IMR-90 (cell line): ENCODE results near the gene PRLH. TPM values are rescaled to one million over a fixed set of nuclear protein-coding genes. Genes with fewer than 3 reads are reported as not detected.

Experiments
- ATAC-seq: fragments of 200-7000 bp; cut with Tn5 transposase; 2 replicates; pipeline ENCODE4 v1.9.1; 2020; ENCODE audit warnings: low read depth, mild to moderate bottlenecking, moderate library complexity
- BruUV-seq: library from RNA; stranded (reverse); fragments of 400-500 nt; replicated peaks from 2 replicates; lab custom pipeline; 2021; lab: Mats Ljungman, UMichigan
- CTCF ChIA-PET: fragments of 300-600 bp; formaldehyde crosslinking; extraction: SDS; loops from one replicate; lab custom pipeline; 2021; ENCODE audit warnings: antibody characterized with exemption; lab: Yijun Ruan, JAX
- POLR2A ChIA-PET: fragments of 300-600 bp; sonication (Branson Sonifier 250); formaldehyde crosslinking; loops from one replicate; lab custom pipeline; 2022; ENCODE audit warnings: antibody characterized with exemption; ENCODE audit not compliant: unreplicated experiment; lab: Charles Lee
- DNase-seq: peaks from one replicate; pipeline ENCODE4 v3.0.0; 2013
- H2AFZ ChIP-seq: replicated peaks from 2 replicates; pipeline ENCODE3; 2013; ENCODE audit warnings: low read length, mild to moderate bottlenecking; ENCODE audit not compliant: poor library complexity
- H2AK5ac ChIP-seq: 2 replicates; pipeline ENCODE4 v1.6.1; 2013; ENCODE audit warnings: low read depth, low read length, inconsistent platforms
- H2AK9ac ChIP-seq: replicated peaks from 2 replicates; pipeline ENCODE3; 2013; ENCODE audit warnings: mild to moderate bottlenecking, low read depth, low read length, moderate library complexity; ENCODE audit not compliant: poor library complexity
- H2BK120ac ChIP-seq: 2 replicates; pipeline ENCODE4 v1.6.1; 2013; ENCODE audit warnings: low read depth, low read length, inconsistent platforms
- H2BK15ac ChIP-seq: 3 replicates; pipeline ENCODE4 v1.6.1; 2013; ENCODE audit warnings: low read depth, low read length, inconsistent platforms
- H2BK20ac ChIP-seq: 2 replicates; pipeline ENCODE4 v1.6.1; 2013; ENCODE audit warnings: low read depth, mild to moderate bottlenecking, inconsistent platforms, low read length, moderate library complexity
- H2BK5ac ChIP-seq: 2 replicates; pipeline ENCODE4 v1.6.1; 2013; ENCODE audit warnings: mild to moderate bottlenecking, low read depth, low read length, inconsistent platforms; ENCODE audit not compliant: poor library complexity, severe bottlenecking
- H3K14ac ChIP-seq: replicated peaks from 2 replicates; pipeline ENCODE4 v1.6.1; 2013; ENCODE audit warnings: low read depth, low read length, inconsistent platforms
- H3K18ac ChIP-seq: 2 replicates; pipeline ENCODE4 v1.6.1; 2013; ENCODE audit warnings: low read depth, low read length, control low read depth
- H3K23ac ChIP-seq: 2 replicates; pipeline ENCODE4 v1.6.1; 2013; ENCODE audit warnings: low read depth, low read length, inconsistent platforms
- H3K27ac ChIP-seq: 2 replicates; pipeline ENCODE4 v1.5.1; 2013; ENCODE audit warnings: mild to moderate bottlenecking, control low read depth, low read length; ENCODE audit not compliant: insufficient read depth
- H3K27me3 ChIP-seq: 2 replicates; pipeline ENCODE4 v1.6.1; 2013; ENCODE audit warnings: low read length; ENCODE audit not compliant: control insufficient read depth, insufficient read depth
- H3K36me3 ChIP-seq: 2 replicates; pipeline ENCODE4 v1.6.1; 2013; ENCODE audit warnings: low read length, mixed read lengths; ENCODE audit not compliant: control insufficient read depth, insufficient read depth
- H3K4ac ChIP-seq: 2 replicates; pipeline ENCODE4 v1.6.1; 2013; ENCODE audit warnings: low read depth, low read length, inconsistent platforms
- H3K4me1 ChIP-seq: 2 replicates; pipeline ENCODE4 v1.6.1; 2013; ENCODE audit warnings: low read length, mixed read lengths; ENCODE audit not compliant: control insufficient read depth, insufficient read depth
- H3K4me2 ChIP-seq: 2 replicates; pipeline ENCODE4 v1.6.1; 2013; ENCODE audit warnings: low read depth, mild to moderate bottlenecking, control low read depth, low read length, moderate library complexity
- H3K4me3 ChIP-seq: 2 replicates; pipeline ENCODE4 v1.5.1; 2013; ENCODE audit warnings: low read depth, mild to moderate bottlenecking, control low read depth, low read length, moderate library complexity; ENCODE audit not compliant: insufficient read depth
- H3K56ac ChIP-seq: 2 replicates; pipeline ENCODE4 v1.6.1; 2013; ENCODE audit warnings: low read length, inconsistent platforms; ENCODE audit not compliant: insufficient read depth; ENCODE audit errors: extremely low read depth
- H3K79me1 ChIP-seq, 2 experiments: 2 replicates each; pipeline ENCODE4 v1.6.1; 2013; ENCODE audit warnings: low read length in 2 of 2, inconsistent platforms in 1 of 2, low read depth in 1 of 2
- H3K9ac ChIP-seq: 2 replicates; pipeline ENCODE4 v1.6.1; 2013; ENCODE audit warnings: low read depth, low read length, control low read depth
- H3K9me1 ChIP-seq: 2 replicates; pipeline ENCODE4 v1.6.1; 2013; ENCODE audit warnings: low read length, inconsistent platforms; ENCODE audit not compliant: insufficient read depth
- H3K9me3 ChIP-seq: 2 replicates; pipeline ENCODE4 v1.6.1; 2013; ENCODE audit warnings: low read length; ENCODE audit not compliant: control insufficient read depth, insufficient read depth
- H4K20me1 ChIP-seq: 2 replicates; pipeline ENCODE4 v1.6.1; 2013; ENCODE audit warnings: low read length, inconsistent platforms; ENCODE audit not compliant: insufficient read depth
- H4K5ac ChIP-seq: 2 replicates; pipeline ENCODE4 v1.6.1; 2013; ENCODE audit warnings: mild to moderate bottlenecking, low read depth, low read length, control low read depth
- H4K8ac ChIP-seq, 2 experiments: 2 replicates each; pipeline ENCODE4 v1.6.1; 2013; ENCODE audit warnings: low read depth in 2 of 2, low read length in 2 of 2, control low read depth in 1 of 2, inconsistent platforms in 1 of 2
- H4K91ac ChIP-seq: 2 replicates; pipeline ENCODE4 v1.6.1; 2013; ENCODE audit warnings: low read depth, low read length, inconsistent platforms; ENCODE audit not compliant: insufficient read depth
- BHLHE40 ChIP-seq: fragments of 150-350 bp; IDR thresholded peaks from 2 replicates; pipeline ENCODE4 v1.6.1; 2016; ENCODE audit warnings: mild to moderate bottlenecking, low read depth, low read length
- CEBPB ChIP-seq: IDR thresholded peaks from 2 replicates; pipeline ENCODE4 v1.6.1; 2012; ENCODE audit warnings: low read depth, low read length, improper control_type of control experiment
- CHD1 ChIP-seq: IDR thresholded peaks from 2 replicates; pipeline ENCODE4 v1.6.1; 2012; ENCODE audit warnings: low read depth, low read length, improper control_type of control experiment
- MAFK ChIP-seq: IDR thresholded peaks from 2 replicates; pipeline ENCODE4 v1.6.1; 2012; ENCODE audit warnings: low read depth, low read length, improper control_type of control experiment
- MAZ ChIP-seq: IDR thresholded peaks from 2 replicates; pipeline ENCODE4 v1.6.1; 2012; ENCODE audit warnings: low read depth, mild to moderate bottlenecking, low read length, improper control_type of control experiment, moderate library complexity, borderline replicate concordance
- MXI1 ChIP-seq: IDR thresholded peaks from 2 replicates; pipeline ENCODE4 v1.6.1; 2012; ENCODE audit warnings: low read depth, mild to moderate bottlenecking, low read length, moderate library complexity, borderline replicate concordance
- NFE2L2 ChIP-seq: fragments of 150-350 bp; IDR thresholded peaks from 2 replicates; pipeline ENCODE4 v1.6.1; 2016; ENCODE audit warnings: low read depth, mild to moderate bottlenecking, low read length
- POLR2A ChIP-seq: IDR thresholded peaks from 2 replicates; pipeline ENCODE4 v1.6.1; 2012; ENCODE audit warnings: mild to moderate bottlenecking, low read depth, low read length
- RAD21 ChIP-seq: IDR thresholded peaks from 2 replicates; pipeline ENCODE4 v1.6.1; 2012; ENCODE audit warnings: low read length, improper control_type of control experiment
- RCOR1 ChIP-seq: IDR thresholded peaks from 2 replicates; pipeline ENCODE4 v1.6.1; 2012; ENCODE audit warnings: mild to moderate bottlenecking, low read length, improper control_type of control experiment; ENCODE audit not compliant: insufficient replicate concordance
- RFX5 ChIP-seq: IDR thresholded peaks from 2 replicates; pipeline ENCODE4 v1.8.0; 2012; ENCODE audit warnings: low read depth, mild to moderate bottlenecking, low read length, moderate library complexity
- SMC3 ChIP-seq: fragments of 150-350 bp; IDR thresholded peaks from 2 replicates; pipeline ENCODE4 v1.6.1; 2016; ENCODE audit warnings: low read depth, mild to moderate bottlenecking, antibody characterized with exemption, low read length, moderate library complexity
- WGBS, 2 experiments: methylation state at CpG; one replicate each; pipeline versions ENCODE4 v1.1.5 to v1.1.7; 2013; ENCODE audit warnings: missing lambda C conversion rate in 2 of 2; ENCODE audit not compliant: insufficient read length in 1 of 2; ENCODE audit errors: extremely low coverage in 2 of 2; 5-methylcytosine and 5-hydroxymethylcytosine counted together
- dilution Hi-C: fragments of 300-500 bp; cut with HindIII; formaldehyde crosslinking; loops from one replicate; pipeline ENCODE4 v1.14.3; 2018; ENCODE audit warnings: low sequenced_read_pairs; ENCODE audit not compliant: unreplicated experiment
- in situ Hi-C: fragments of 300-500 bp; cut with MboI; formaldehyde crosslinking; loops from 3 replicates; pipeline ENCODE4 v1.14.3; 2019; ENCODE audit warnings: low sequenced_read_pairs, inconsistent platforms, mixed read lengths
- intact Hi-C: fragments of 100-400 bp; cut with micrococcal nuclease; formaldehyde crosslinking; loops from 2 replicates; pipeline ENCODE4 v1.10.0; 2022
- polyA plus RNA-seq, 3 experiments: library from polyadenylated mRNA; depleted of rRNA; stranded (reverse); fragments of >200 nt; gene quantifications; 2 replicates each; pipeline ENCODE4 v1.2.3, GENCODE V29; 2012; ENCODE audit warnings: low replicate concordance in 1 of 3
- total RNA-seq: library from RNA; depleted of rRNA; stranded (reverse); fragments of >200 nt; gene quantifications from 2 replicates; pipeline ENCODE4 v1.2.3, GENCODE V29; 2012
- TF ChIP-seq, protein P1 (sequence below): fragments of 150-350 bp; IDR thresholded peaks from 2 replicates; pipeline ENCODE4 v1.6.1; 2017; ENCODE audit warnings: mild to moderate bottlenecking, antibody characterized with exemption, low read length, low read depth
- TF ChIP-seq, protein P2 (sequence below): fragments of 150-350 bp; IDR thresholded peaks from 2 replicates; pipeline ENCODE4 v1.6.1; 2016; ENCODE audit warnings: low read depth, mild to moderate bottlenecking, low read length, moderate library complexity, borderline replicate concordance
- TF ChIP-seq, protein P3 (sequence below): conservative IDR thresholded peaks from 2 replicates; pipeline ENCODE4 v1.5.1; 2012; ENCODE audit warnings: mild to moderate bottlenecking, low read depth, low read length, improper control_type of control experiment

PRLH gene
- total and polyA plus RNA-seq, 2 of the 4 experiments (the other 2 are of a cell fraction) = not detected

DNA sequence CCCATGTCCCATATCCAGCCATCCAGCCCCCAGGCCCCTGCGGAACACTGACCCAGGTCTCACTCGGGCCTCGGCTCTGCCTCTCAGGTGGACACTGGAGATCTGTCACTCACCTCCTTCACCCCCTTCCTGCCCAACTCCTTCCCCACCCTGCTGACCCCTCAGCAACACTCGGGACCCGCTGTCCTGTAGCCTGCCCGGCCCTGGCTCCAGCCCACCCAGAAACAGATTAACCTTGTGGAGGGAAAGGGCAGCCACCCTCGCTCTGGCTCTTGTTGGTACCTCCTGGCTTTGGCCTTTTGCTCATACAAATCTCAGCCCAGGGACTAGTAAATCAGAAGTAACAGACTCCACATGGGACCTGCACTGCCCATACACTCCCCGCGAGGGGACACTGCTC, 29.8 kb upstream of the PRLH start:
- Histone ChIP-seq H4K91ac (no peak overlapping the region), H3K79me1 (no peaks in the 10 kb centered on the region; a peak in 1 of 4 replicates), H3K27ac (no peak overlapping the region), H2BK120ac (no peak overlapping the region), H2BK20ac (no peak overlapping the region), H4K5ac (no peak overlapping the region), H3K23ac (no peak overlapping the region), H2BK5ac (no peak overlapping the region), H2AK9ac (no peak overlapping the region), H3K56ac (no peak overlapping the region), H3K18ac (no peak overlapping the region), H3K27me3 (no peaks in the 10 kb centered on the region), H2BK15ac (no peak overlapping the region), H3K36me3 (no peaks in the 10 kb centered on the region), H3K4ac (no peak overlapping the region), H2AFZ (no peak overlapping the region), H4K8ac (no peak overlapping the region), H3K14ac (no peak overlapping the region), H2AK5ac (no peak overlapping the region), H3K9ac (no peak overlapping the region), H3K4me3 (no peak overlapping the region), H3K4me1 (peaks cover 4% of the 10 kb centered on the region; the same call in 1 of the 2 replicates), H3K4me2 (no peak overlapping the region), H3K9me3 (no peaks in the 10 kb centered on the region), H3K9me1 (peaks cover 11% of the 10 kb centered on the region), H4K20me1 (no peaks in the 10 kb centered on the region; the same call in 1 of the 2 replicates)
- DNase-seq (no peak), ATAC-seq (no peak)
- TF ChIP-seq CHD1 (no peak), SMC3 (no peak), CEBPB (no peak), NFE2L2 (no peak), RFX5 (no peak), RCOR1 (no peak), MAFK (no peak), MXI1 (no peak), BHLHE40 (no peak), POLR2A (no peak), RAD21 (no peak), MAZ (no peak)
- TF ChIP-seq, protein P1, sequence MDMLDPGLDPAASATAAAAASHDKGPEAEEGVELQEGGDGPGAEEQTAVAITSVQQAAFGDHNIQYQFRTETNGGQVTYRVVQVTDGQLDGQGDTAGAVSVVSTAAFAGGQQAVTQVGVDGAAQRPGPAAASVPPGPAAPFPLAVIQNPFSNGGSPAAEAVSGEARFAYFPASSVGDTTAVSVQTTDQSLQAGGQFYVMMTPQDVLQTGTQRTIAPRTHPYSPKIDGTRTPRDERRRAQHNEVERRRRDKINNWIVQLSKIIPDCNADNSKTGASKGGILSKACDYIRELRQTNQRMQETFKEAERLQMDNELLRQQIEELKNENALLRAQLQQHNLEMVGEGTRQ = no peak
- TF ChIP-seq, protein P2, sequence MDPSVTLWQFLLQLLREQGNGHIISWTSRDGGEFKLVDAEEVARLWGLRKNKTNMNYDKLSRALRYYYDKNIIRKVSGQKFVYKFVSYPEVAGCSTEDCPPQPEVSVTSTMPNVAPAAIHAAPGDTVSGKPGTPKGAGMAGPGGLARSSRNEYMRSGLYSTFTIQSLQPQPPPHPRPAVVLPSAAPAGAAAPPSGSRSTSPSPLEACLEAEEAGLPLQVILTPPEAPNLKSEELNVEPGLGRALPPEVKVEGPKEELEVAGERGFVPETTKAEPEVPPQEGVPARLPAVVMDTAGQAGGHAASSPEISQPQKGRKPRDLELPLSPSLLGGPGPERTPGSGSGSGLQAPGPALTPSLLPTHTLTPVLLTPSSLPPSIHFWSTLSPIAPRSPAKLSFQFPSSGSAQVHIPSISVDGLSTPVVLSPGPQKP = no peak
- TF ChIP-seq, protein P3, sequence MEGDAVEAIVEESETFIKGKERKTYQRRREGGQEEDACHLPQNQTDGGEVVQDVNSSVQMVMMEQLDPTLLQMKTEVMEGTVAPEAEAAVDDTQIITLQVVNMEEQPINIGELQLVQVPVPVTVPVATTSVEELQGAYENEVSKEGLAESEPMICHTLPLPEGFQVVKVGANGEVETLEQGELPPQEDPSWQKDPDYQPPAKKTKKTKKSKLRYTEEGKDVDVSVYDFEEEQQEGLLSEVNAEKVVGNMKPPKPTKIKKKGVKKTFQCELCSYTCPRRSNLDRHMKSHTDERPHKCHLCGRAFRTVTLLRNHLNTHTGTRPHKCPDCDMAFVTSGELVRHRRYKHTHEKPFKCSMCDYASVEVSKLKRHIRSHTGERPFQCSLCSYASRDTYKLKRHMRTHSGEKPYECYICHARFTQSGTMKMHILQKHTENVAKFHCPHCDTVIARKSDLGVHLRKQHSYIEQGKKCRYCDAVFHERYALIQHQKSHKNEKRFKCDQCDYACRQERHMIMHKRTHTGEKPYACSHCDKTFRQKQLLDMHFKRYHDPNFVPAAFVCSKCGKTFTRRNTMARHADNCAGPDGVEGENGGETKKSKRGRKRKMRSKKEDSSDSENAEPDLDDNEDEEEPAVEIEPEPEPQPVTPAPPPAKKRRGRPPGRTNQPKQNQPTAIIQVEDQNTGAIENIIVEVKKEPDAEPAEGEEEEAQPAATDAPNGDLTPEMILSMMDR = no peak
- no TSS peak for BruUV-seq
- CTCF ChIA-PET = no interaction called here
- dilution Hi-C loops (no loop called here), in situ Hi-C loops (no loop called here), intact Hi-C loops (no loop called here)
- POLR2A ChIA-PET = no interaction called here
- WGBS, 2 experiments = 90% methylated on average over 2 of the region's 9 CpGs; no CpG with 5 or more reads in 1 of the 2 experiments
